Loucy (cell line): ENCODE data around the gene CCDC122.

Source experiments
- H2AFZ ChIP-seq: fragments of 200-600 bp; sonication (generic); 2 replicates; pipeline ENCODE4 v1.6.0; 2016; ENCODE audit warnings: antibody characterized with exemption, mild to moderate bottlenecking, low read length, moderate library complexity
- H3F3A ChIP-seq: fragments of 200-600 bp; 2 replicates; pipeline ENCODE4 v1.6.0; 2016; ENCODE audit warnings: antibody characterized with exemption, low read depth, mild to moderate bottlenecking
- H3K27me3 ChIP-seq: fragments of 200-600 bp; sonication (generic); 2 replicates; pipeline ENCODE4 v1.6.1; 2014; ENCODE audit warnings: low read length, mild to moderate bottlenecking; ENCODE audit not compliant: insufficient read depth, poor library complexity, severe bottlenecking
- H3K36me3 ChIP-seq: fragments of 200-600 bp; sonication (generic); 2 replicates; pipeline ENCODE4 v1.6.1; 2016; ENCODE audit warnings: low read length; ENCODE audit not compliant: insufficient read depth
- H3K4me1 ChIP-seq: fragments of 200-600 bp; sonication (generic); 2 replicates; pipeline ENCODE4 v1.5.1; 2014; ENCODE audit warnings: low read length, mild to moderate bottlenecking; ENCODE audit not compliant: insufficient read depth, poor library complexity, severe bottlenecking
- H3K4me2 ChIP-seq: fragments of 200-600 bp; sonication (generic); 2 replicates; pipeline ENCODE4 v1.6.0; 2014; ENCODE audit warnings: antibody characterized with exemption, low read length, low read depth, mild to moderate bottlenecking; ENCODE audit not compliant: poor library complexity, severe bottlenecking
- H3K4me3 ChIP-seq: fragments of 200-600 bp; sonication (generic); 2 replicates; pipeline ENCODE4 v1.5.1; 2014; ENCODE audit warnings: low read length, mild to moderate bottlenecking, mixed read lengths; ENCODE audit not compliant: poor library complexity, severe bottlenecking
- H3K79me2 ChIP-seq: fragments of 200-600 bp; sonication (generic); 2 replicates; pipeline ENCODE4 v1.6.1; 2014; ENCODE audit warnings: low read length; ENCODE audit not compliant: insufficient read depth
- H3K9ac ChIP-seq: fragments of 200-600 bp; sonication (generic); 2 replicates; pipeline ENCODE4 v1.6.0; 2014; ENCODE audit warnings: mild to moderate bottlenecking, low read depth, low read length, moderate library complexity; ENCODE audit not compliant: poor library complexity, severe bottlenecking
- H3K9me2 ChIP-seq: fragments of 200-600 bp; sonication (generic); replicated peaks from 2 replicates; pipeline ENCODE4 v1.6.1; 2016; ENCODE audit warnings: low read depth, low read length, mixed read lengths
- H3K9me3 ChIP-seq: fragments of 200-600 bp; sonication (generic); 2 replicates; pipeline ENCODE4 v1.6.1; 2014; ENCODE audit warnings: mild to moderate bottlenecking, antibody characterized with exemption, low read length, low read depth; ENCODE audit not compliant: insufficient read depth
- H4K20me1 ChIP-seq: fragments of 200-600 bp; sonication (generic); 2 replicates; pipeline ENCODE4 v1.6.0; 2014; ENCODE audit warnings: antibody characterized with exemption, low read length, mild to moderate bottlenecking; ENCODE audit not compliant: insufficient read depth, poor library complexity, severe bottlenecking
- EZH2phosphoT487 ChIP-seq: fragments of 200-600 bp; IDR thresholded peaks from 2 replicates; pipeline ENCODE4 v1.6.1; 2018; ENCODE audit warnings: antibody characterized with exemption, mild to moderate bottlenecking, moderate library complexity, borderline replicate concordance
- TF ChIP-seq, protein P1 (sequence below): fragments of 200-600 bp; sonication (generic); conservative IDR thresholded peaks from 2 replicates; pipeline ENCODE4 v1.5.1; 2014; ENCODE audit warnings: mild to moderate bottlenecking, antibody characterized with exemption, low read length

Gene CCDC122

DNA sequence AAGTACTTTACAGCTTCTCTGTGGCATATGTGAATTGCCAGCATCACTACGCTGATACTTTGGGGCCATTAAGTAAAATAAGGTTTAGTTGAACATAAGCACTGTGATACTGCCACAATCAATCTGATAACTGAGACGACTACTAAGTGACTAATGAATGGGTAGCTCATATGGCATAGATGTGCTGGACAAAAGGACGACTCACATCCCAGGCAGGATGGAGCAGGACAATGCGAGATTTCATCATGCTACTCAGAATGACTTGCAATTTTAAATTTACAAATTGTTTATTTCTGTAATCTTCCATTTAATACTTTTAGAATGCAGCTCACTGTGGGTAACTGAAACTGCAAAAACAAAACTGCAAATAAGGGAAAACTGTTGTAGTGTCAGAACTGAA lies 13.6 kb downstream of the CCDC122 start:
- Histone ChIP-seq H3K4me1 (no peaks in the 10 kb centered on the region), H3K4me3 (no peak overlapping the region), H3K79me2 (no peaks in the 10 kb centered on the region), H3K4me2 (no peak overlapping the region), H3F3A (no peaks in the 10 kb centered on the region), H3K36me3 (no peaks in the 10 kb centered on the region), H4K20me1 (no peaks in the 10 kb centered on the region), H3K9me3 (0 out of 2 replicates have a peak, but pooled peaks cover 3% of the 10 kb centered on the region), H3K9ac (no peak overlapping the region), H3K9me2 (no peaks in the 10 kb centered on the region), H3K27me3 (no peaks in the 10 kb centered on the region), H2AFZ (no peak overlapping the region)
- TF ChIP-seq EZH2phosphoT487, result no peak
- TF ChIP-seq, protein P1, sequence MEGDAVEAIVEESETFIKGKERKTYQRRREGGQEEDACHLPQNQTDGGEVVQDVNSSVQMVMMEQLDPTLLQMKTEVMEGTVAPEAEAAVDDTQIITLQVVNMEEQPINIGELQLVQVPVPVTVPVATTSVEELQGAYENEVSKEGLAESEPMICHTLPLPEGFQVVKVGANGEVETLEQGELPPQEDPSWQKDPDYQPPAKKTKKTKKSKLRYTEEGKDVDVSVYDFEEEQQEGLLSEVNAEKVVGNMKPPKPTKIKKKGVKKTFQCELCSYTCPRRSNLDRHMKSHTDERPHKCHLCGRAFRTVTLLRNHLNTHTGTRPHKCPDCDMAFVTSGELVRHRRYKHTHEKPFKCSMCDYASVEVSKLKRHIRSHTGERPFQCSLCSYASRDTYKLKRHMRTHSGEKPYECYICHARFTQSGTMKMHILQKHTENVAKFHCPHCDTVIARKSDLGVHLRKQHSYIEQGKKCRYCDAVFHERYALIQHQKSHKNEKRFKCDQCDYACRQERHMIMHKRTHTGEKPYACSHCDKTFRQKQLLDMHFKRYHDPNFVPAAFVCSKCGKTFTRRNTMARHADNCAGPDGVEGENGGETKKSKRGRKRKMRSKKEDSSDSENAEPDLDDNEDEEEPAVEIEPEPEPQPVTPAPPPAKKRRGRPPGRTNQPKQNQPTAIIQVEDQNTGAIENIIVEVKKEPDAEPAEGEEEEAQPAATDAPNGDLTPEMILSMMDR, result no peak

DNA sequence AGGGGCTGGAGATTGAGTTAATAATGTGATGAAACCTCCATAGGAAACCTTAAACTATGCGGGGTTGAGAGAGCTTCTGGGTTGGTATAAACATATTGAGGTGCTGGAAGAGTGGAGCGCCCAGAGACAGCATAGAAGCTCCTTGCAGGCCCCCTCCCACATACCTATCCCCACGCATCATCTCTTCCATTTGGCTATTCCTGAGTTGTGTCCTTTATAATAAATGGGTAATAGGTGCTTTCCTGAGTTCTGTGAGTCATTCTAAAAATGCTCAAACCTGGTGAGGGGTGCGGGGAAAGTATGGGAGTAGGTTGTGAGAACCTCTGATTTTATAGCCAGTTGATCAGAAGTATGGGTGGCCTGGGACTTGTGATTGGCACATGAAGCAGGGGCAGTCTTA lies 14.6 kb downstream of the CCDC122 start:
- H3K4me1 ChIP-seq, result no peaks in the 10 kb centered on the region
- TF ChIP-seq EZH2phosphoT487, result no peak
- TF ChIP-seq, protein P1, result no peak
- H3K9me2 ChIP-seq, result no peaks in the 10 kb centered on the region
- no peak overlapping the region for H3K4me3 ChIP-seq
- H3K9me3 ChIP-seq, result 0 out of 2 replicates have a peak, but pooled peaks cover 3% of the 10 kb centered on the region
- no peaks in the 10 kb centered on the region for H4K20me1 ChIP-seq
- H2AFZ ChIP-seq, result no peak overlapping the region
- no peak overlapping the region for H3K9ac ChIP-seq
- H3K79me2 ChIP-seq, result no peaks in the 10 kb centered on the region
- no peaks in the 10 kb centered on the region for H3K36me3 ChIP-seq
- no peaks in the 10 kb centered on the region for H3K27me3 ChIP-seq
- no peak overlapping the region for H3K4me2 ChIP-seq
- H3F3A ChIP-seq, result no peaks in the 10 kb centered on the region

DNA sequence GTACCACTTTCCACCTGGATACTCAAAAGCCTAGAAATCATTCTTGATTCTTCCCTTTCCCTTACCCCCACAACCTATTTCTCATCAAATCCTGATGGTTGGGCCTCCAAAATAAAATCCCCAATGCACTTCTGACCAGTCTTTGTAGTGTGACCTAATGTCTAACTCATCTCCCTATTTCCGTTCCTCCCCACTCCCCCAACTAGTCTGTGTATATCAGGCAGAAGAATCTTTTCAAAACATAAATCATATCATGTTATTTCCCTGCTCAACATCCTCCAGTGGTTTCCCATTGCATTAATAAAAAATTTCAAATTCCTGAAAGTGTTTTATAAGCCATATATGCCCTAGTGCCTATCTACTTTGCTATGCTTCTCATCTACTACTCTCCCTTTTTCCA lies 17.7 kb downstream of the CCDC122 start:
- H3F3A ChIP-seq, result no peaks in the 10 kb centered on the region
- H3K4me2 ChIP-seq, result no peak overlapping the region
- H3K4me1 ChIP-seq, result no peaks in the 10 kb centered on the region
- no peaks in the 10 kb centered on the region for H4K20me1 ChIP-seq
- H3K36me3 ChIP-seq, result no peaks in the 10 kb centered on the region
- no peaks in the 10 kb centered on the region for H3K79me2 ChIP-seq
- H3K27me3 ChIP-seq, result no peaks in the 10 kb centered on the region
- no peak overlapping the region for H3K4me3 ChIP-seq
- H2AFZ ChIP-seq, result no peak overlapping the region
- 0 out of 2 replicates have a peak, but pooled peaks cover 3% of the 10 kb centered on the region for H3K9me3 ChIP-seq
- TF ChIP-seq EZH2phosphoT487, result no peak
- no peak overlapping the region for H3K9ac ChIP-seq
- no peaks in the 10 kb centered on the region for H3K9me2 ChIP-seq

DNA sequence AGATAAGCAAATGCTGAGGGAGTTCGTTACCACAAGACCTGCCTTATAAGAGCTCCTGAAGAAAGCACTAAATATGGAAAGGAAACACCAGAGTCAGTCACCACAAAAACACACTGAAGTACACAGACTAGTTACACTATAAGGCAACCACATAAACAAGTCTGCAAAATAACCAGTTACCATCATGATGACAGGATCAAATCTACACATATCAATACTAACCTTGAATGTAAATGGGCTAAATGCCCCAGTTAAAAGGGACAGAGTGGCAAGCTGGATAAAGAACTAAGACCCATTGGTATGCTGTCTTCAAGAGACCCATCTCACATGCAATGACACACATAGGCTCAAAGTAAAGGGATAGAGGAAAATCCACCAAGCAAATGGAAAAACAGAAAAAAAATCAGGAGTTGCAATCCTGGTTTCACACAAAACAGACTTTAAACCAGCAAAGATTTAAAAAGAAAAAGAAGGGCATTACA lies 26.6 kb downstream of the CCDC122 start:
- peaks cover 38% of the 10 kb centered on the region for H3K9me3 ChIP-seq
- no peaks in the 10 kb centered on the region for H3K79me2 ChIP-seq
- H3K36me3 ChIP-seq, result no peaks in the 10 kb centered on the region
- H2AFZ ChIP-seq, result no peak overlapping the region
- no peaks in the 10 kb centered on the region for H3K27me3 ChIP-seq
- no peaks in the 10 kb centered on the region for H3K4me1 ChIP-seq
- no peak overlapping the region for H3K9ac ChIP-seq
- H3K4me2 ChIP-seq, result no peak overlapping the region
- H3K4me3 ChIP-seq, result no peak overlapping the region
- no peaks in the 10 kb centered on the region for H3F3A ChIP-seq
- TF ChIP-seq, protein P1, result no peak
- no peak for TF ChIP-seq EZH2phosphoT487
- no peaks in the 10 kb centered on the region for H4K20me1 ChIP-seq
- H3K9me2 ChIP-seq, result no peaks in the 10 kb centered on the region
